HG03175 (cell line): ENCODE results near the gene BICC1.
"Not testable (repeated sequence)": the region's sequence is repeated elsewhere in the genome, so short reads cannot be mapped to it uniquely, and the experiment has no call there.

ENCODE experiments used
- ATAC-seq: cut with Tn5 transposase; IDR thresholded peaks from one replicate; pipeline ENCODE4 v1.9.1; 2021; ENCODE audit warnings: mild to moderate bottlenecking, moderate library complexity; ENCODE audit not compliant: unreplicated experiment

BICC1 gene

GRCh38 chr10:58597211-58597610 lies 84.5 kb downstream of the BICC1 start:
- not testable (repeated sequence) for ATAC-seq

- ATAC-seq = no peak
Measured at GRCh38 chr10:58599927-58600553, 87.4 kb downstream of the BICC1 start.

DNA sequence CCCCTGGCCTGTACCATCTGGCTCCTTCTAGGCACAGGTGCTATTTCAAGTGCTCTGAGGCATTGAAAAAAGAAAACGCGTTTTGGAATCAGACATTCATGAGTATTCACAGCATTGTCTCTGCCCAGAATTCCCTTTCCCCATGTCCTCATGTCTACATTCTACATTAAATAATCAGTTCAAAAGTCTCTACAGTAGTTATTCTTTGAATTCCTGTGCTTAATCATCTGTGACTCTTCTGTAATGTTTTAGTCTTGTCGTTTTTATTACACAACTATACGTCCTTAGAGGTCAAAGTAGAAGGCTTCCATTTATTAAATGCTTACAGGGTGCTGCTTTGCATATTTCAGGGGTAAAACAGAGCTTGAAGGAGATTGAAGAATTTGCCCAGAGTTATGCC lies 95.7 kb downstream of the BICC1 start:
- no peak for ATAC-seq

- no peak for ATAC-seq
Measured at GRCh38 chr10:58608826-58609531, 96.3 kb downstream of the BICC1 start.

GRCh38 chr10:58609532-58610150 lies 97.0 kb downstream of the BICC1 start:
- no peak for ATAC-seq

DNA sequence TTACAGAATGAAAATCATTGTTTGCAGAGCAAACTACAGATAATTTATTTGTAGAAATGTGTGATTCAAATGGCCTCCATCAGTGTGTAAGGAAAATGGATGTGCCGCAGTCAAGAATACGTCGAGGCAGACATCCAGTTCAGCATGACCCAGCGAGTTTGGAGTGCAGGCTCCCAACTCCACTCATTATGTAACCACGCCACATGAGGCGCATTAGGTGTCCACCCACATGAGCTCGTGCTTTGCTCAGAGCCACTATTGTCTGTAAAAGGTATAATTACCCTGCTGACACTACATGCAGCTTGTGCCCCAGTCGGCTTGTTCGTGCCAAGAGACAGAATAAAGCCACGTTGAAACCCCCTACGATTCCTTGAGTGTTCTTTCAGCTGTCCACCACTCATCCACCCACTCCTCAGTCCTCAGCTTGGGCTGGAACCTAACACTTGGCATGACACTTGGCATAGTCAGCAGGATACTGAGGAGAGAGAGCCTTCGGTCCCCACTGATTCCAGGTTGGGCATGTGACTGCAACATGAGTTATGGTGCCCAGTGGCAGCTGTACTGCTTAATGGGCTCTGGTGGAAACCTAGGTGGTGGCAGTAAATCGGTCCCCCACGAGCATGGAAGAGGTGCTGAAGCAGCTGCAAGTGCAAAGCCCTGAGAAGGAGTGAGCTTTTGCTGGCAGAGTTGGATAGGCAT lies 102.7 kb downstream of the BICC1 start:
- no peak for ATAC-seq

GRCh38 chr10:58618158-58618676 lies 105.5 kb downstream of the BICC1 start:
- no peak for ATAC-seq

GRCh38 chr10:58621379-58622077 lies 108.9 kb downstream of the BICC1 start:
- no peak for ATAC-seq

- no peak for ATAC-seq
Measured at GRCh38 chr10:58622246-58622645, 109.6 kb downstream of the BICC1 start.

DNA sequence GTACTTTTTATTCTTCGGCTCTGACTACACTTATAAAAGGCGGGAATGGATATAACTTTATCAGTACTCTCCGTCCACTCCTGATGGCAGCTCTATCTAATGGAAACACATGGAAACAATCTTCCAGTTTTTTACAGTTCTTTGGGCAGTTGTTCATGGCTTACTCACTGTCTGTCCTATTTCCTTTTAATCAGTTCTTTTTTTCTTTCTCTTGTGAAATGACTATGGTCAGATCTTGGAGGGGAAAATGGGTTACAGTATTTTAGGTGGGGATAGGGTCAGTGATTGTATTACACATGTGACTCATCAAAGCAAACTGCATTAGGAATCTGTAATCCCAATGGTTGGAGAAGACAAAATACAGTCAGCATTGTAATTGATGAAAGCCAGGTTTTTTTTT lies 112.4 kb downstream of the BICC1 start:
- ATAC-seq = no peak

DNA sequence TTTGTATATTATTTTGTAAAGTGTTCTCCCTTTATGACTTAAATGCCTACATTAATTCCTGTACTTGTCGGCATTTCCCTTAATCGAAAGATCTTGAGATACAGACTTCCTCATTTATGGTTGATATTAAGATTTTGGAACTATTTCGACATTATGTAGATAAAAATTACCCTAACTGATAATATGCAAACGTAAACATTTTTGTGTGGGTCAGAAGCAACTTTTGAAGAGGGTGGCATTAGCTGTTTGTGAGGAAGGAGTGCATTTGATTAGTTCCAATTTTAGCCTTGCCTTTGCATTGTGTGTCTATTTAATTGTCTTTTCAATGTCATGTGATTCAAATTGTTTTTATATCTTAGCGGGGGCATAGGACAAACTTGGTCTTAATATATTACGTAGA lies 114.7 kb downstream of the BICC1 start:
- no peak for ATAC-seq

GRCh38 chr10:58631715-58632114 lies 119.0 kb downstream of the BICC1 start:
- no peak for ATAC-seq

DNA sequence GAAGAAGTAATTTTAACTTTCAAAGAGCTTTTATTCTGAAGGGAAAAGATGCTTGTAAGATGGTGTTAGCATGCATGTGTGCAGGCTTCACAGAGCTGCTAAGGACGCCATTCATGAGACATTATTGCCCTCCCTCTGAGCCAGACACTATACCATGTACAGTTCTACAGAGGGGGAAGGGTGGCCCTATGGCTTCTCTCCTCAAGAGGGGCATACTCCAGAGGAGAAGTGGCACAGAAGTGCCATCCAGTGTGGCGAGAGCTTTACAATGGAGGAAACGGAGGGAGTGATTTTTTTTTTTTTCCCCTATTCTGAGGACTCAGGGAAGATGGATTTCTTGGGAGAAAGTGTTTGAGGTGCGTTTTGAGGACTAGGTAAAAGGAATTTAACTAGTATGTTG lies 119.5 kb downstream of the BICC1 start:
- no peak for ATAC-seq

DNA sequence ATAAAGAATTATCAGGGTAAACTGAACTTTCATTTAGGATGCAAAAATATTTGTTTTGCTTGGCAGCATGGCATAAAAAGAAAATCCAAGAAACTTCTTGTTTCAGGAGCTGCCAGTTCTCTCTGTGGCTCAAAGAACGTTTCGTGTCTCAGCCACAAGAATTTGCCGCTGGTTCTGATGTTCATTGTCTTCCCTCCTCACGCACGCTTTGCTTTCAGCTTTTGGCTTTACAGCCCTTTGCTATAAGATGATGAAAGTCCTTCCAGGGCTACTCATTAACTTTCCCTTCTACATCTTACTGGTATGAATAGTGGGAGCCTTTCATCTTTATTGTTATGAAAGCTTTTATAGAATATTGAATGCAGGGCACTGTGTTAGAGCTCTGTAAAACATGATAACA lies 124.7 kb downstream of the BICC1 start:
- ATAC-seq = no peak

DNA sequence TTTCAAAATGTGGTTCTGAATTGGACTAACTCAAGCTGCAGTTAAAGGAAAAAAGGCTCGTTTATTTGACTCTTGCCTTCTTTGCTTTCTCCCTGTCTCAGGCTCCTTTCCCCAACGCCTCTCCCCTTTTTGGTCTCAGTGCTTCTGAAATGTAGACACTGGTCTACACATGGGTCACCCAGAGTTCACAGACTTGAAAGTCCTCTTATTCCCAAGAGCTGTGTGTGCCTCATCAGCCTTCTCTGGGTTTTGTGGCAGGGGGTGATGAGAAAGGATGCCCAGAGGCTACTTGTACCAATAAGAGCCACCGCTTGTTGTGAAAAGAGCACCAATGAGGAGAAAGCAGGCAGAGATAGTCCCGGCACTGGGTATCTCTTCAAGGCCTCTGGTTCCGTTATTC lies 125.7 kb downstream of the BICC1 start:
- no peak for ATAC-seq

DNA sequence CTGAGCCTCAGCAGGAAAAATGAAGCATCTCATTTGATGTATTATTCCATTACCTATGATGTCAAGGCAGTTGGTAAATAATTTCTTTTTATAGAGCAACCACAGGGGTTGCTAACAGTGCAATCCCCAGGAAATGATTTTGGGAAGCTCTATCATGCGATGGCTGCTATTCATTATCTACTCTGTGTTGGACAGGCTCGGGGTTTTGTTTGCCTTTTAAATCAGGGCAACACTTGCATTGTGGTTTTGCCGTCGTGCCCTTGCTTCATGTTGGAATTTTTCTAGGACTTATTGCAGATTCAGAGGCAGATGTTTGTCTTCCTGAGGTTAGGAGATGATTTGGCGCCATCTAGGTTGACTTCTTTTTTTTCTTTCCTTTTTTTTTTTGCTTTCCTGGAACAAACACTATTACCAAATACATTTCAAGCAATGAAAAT lies 128.4 kb downstream of the BICC1 start:
- ATAC-seq = no peak

DNA sequence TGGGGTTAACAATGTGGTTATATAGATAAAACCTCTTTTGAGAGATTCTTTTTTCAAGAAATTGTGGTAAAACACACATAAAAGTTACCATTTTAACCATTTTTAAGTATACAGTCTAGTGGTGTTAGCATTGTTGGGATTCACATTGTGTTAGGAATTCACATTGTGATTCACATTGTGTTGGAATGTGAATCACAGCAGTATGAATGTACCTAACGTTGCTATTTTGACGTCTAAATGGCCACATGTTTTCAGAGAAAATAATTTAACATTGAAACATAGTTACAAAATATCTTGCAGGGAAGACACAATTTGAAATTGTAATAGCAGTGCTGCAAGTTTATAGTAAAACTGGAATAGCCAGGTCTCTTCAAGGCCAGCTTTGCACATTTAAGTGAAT lies 129.0 kb downstream of the BICC1 start:
- ATAC-seq = no peak

DNA sequence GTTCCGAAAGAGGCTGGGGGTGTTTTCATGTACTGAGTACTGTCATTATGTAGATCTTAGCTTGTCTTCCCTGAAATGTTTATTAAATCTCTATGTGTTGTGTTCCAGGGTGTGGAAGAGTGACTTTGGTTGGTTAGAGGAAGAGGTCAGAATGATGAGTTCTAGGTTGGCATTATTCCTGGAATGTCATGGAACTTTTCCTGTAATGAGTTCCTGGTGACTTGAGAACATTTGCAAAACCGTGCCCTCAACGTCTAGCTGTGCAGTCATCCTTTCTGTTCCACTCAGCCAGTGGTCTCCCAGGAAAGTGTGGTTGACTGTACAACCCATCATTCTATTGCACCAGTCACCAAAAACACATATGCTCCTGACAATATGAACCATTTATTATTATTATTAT lies 129.6 kb downstream of the BICC1 start:
- no peak for ATAC-seq

DNA sequence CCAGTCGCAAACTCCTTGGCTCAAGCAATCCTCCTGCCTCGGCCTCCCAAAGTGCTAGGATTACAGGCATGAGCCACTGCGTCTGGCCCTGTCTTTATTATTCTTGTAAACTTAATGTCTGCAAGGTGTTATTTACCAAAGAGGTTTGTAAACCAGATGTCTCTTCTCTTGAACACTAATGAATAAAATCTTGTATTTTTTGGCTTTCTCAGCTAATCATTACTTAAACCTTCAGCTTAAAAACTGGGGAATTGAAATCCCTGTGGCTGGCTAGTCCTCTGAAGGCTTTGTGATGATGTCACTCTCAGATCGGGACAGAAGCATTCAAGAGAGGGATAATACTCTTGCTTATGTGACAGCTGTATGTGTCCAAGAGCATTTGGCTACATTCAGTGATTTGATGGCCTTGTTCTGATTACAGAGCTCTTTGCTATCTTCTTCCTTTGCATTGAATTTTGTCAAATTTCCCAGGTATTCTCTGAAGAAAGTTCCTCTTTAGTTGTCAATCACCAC lies 130.3 kb downstream of the BICC1 start:
- ATAC-seq = no peak

DNA sequence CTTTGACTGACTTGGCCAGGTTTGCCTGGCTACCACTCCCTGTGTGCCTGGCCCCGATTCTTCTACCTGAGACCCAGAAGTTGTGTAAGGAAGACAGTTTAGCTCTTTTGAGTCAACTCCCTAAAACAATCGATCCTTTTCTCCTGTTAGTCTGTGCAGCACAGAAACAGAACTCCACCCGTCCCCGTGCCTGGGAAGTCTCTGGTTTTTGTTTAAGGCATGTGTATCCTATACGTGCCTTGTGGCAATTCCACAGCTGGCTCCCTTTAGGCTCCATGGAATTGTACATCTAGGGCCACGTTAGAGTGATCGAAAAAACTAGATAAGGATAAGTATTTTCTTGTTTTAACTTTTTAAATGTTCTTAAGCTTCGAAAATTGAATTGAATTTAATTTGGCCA lies 131.6 kb downstream of the BICC1 start:
- no peak for ATAC-seq
